PFSK-1 (cell line): Measurements from ENCODE around the gene GDF7.

Experiments
- FOXP2 ChIP-seq: optimal IDR thresholded peaks from 2 replicates; pipeline ENCODE3; 2011; ENCODE audit warnings: borderline replicate concordance, control low read depth, inconsistent platforms; ENCODE audit not compliant: insufficient read depth; ENCODE audit errors: extremely low read length, extremely low read depth
- POLR2AphosphoS5 ChIP-seq: IDR thresholded peaks from 2 replicates; pipeline ENCODE4 v1.6.1; 2012; ENCODE audit warnings: low read depth, mild to moderate bottlenecking, control low read depth, low read length, moderate library complexity
- TAF1 ChIP-seq: IDR thresholded peaks from 2 replicates; pipeline ENCODE4 v1.6.1; 2012; ENCODE audit warnings: low read length, control low read depth, borderline replicate concordance; ENCODE audit not compliant: insufficient read depth
- TF ChIP-seq, protein P1 (sequence below), 2 experiments: IDR thresholded peaks; 2 replicates each; pipeline versions ENCODE4 v1.6.1 to v1.8.0; 2011 to 2012; ENCODE audit warnings: low read depth in 2 of 2, low read length in 2 of 2, control low read depth in 1 of 2, inconsistent platforms in 1 of 2, mild to moderate bottlenecking in 1 of 2, moderate library complexity in 1 of 2; ENCODE audit not compliant: insufficient read depth in 1 of 2

- TF ChIP-seq, protein P1, sequence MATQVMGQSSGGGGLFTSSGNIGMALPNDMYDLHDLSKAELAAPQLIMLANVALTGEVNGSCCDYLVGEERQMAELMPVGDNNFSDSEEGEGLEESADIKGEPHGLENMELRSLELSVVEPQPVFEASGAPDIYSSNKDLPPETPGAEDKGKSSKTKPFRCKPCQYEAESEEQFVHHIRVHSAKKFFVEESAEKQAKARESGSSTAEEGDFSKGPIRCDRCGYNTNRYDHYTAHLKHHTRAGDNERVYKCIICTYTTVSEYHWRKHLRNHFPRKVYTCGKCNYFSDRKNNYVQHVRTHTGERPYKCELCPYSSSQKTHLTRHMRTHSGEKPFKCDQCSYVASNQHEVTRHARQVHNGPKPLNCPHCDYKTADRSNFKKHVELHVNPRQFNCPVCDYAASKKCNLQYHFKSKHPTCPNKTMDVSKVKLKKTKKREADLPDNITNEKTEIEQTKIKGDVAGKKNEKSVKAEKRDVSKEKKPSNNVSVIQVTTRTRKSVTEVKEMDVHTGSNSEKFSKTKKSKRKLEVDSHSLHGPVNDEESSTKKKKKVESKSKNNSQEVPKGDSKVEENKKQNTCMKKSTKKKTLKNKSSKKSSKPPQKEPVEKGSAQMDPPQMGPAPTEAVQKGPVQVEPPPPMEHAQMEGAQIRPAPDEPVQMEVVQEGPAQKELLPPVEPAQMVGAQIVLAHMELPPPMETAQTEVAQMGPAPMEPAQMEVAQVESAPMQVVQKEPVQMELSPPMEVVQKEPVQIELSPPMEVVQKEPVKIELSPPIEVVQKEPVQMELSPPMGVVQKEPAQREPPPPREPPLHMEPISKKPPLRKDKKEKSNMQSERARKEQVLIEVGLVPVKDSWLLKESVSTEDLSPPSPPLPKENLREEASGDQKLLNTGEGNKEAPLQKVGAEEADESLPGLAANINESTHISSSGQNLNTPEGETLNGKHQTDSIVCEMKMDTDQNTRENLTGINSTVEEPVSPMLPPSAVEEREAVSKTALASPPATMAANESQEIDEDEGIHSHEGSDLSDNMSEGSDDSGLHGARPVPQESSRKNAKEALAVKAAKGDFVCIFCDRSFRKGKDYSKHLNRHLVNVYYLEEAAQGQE (IDR thresholded peaks at IDR 0.05; ENCODE audit: insufficient read depth in 1 of 2, low read depth in 2 of 2, low read length in 2 of 2) = no peak
- TF ChIP-seq TAF1 = no peak
- TF ChIP-seq POLR2AphosphoS5 = no peak
- no peak for TF ChIP-seq FOXP2
Observed at GRCh38 chr2:20660506-20661420, 6.2 kb upstream of the GDF7 start.
